Adrenal gland (tissue), 12 donors: ENCODE data around the gene GPC3. TPM values are rescaled to one million over a fixed set of nuclear protein-coding genes. Genes with fewer than 3 reads are reported as not detected.

ENCODE experiments used
- DNase-seq, 7 donors: peaks; one replicate each; pipeline ENCODE4 v3.0.0-alpha.2; 2019 to 2020
- H3K27ac ChIP-seq, 5 donors: fragments of 200-600 bp; sonication (generic) in 4 of 5; 1 replicate in 3 of 5; 2 replicates in 2 of 5; pipeline versions ENCODE4 v1.5.1 to v1.8.0; 2016 to 2020; ENCODE audit warnings: mild to moderate bottlenecking in 1 of 5
- H3K27me3 ChIP-seq: fragments of 200-600 bp; 2 replicates; pipeline ENCODE4 v1.8.0; 2021
- H3K36me3 ChIP-seq, 2 donors: fragments of 200-600 bp; replicated peaks in 1 of 2; 1 replicate in 1 of 2; 2 replicates in 1 of 2; pipeline versions ENCODE4 v1.5.1 to v1.8.0; 2018 to 2022
- H3K4me1 ChIP-seq, 2 donors: fragments of 200-600 bp; replicated peaks in 1 of 2; 1 replicate in 1 of 2; 2 replicates in 1 of 2; pipeline versions ENCODE4 v1.5.1 to v1.8.0; 2018 to 2021
- H3K4me3 ChIP-seq, 4 donors: fragments of 200-600 bp; sonication (generic) in 3 of 4; one replicate each; pipeline ENCODE4 v1.5.1; 2016 to 2018
- H3K9me3 ChIP-seq, 3 donors: fragments of 200-600 bp; sonication (generic) in 1 of 3; replicated peaks in 1 of 3; 1 replicate in 2 of 3; 2 replicates in 1 of 3; pipeline versions ENCODE4 v1.5.1 to v1.8.0; 2016 to 2021
- POLR2A ChIP-seq, 2 donors: fragments of 450-650 bp; IDR thresholded peaks; one replicate each; pipeline ENCODE4 v1.6.1; 2017; ENCODE audit warnings: antibody characterized with exemption in 2 of 2, mild to moderate bottlenecking in 2 of 2, moderate library complexity in 1 of 2
- WGBS, 4 donors: extraction: QIAGEN DNeasy Blood & Tissue Kit in 2 of 4; methylation state at CpG; one replicate each; pipeline versions ENCODE4 v1.1.5 to v1.1.7; 2013 to 2017; 5-methylcytosine and 5-hydroxymethylcytosine counted together
- intact Hi-C, 2 donors: fragments of 100-400 bp; cut with DNase I; formaldehyde crosslinking; loops; one replicate each; pipeline versions ENCODE4 v1.14.1 to v1.15.0; 2022 to 2023
- polyA plus RNA-seq, 3 donors: library from polyadenylated mRNA; stranded (reverse); fragments of 200-250 nt in 2 of 3; fragments of 350-450 nt in 1 of 3; fragmentation: Illumina TruSeq in 1 of 3; extraction: RNeasy Lipid Tissue Mini Kit (QIAGEN cat#74804) in 1 of 3; gene quantifications; one replicate each; pipeline ENCODE4 v1.2.3, GENCODE V29; 2013 to 2014
- total RNA-seq, 9 donors: library from RNA; depleted of rRNA in 4 of 9; stranded (reverse); fragments of >200 nt in 4 of 9; fragments of 120-200 nt in 1 of 9; fragmentation: NEBNext Ultra II Directional in 1 of 9; extraction: Animal tissue kit (Norgen Biotek cat#: 25700) in 1 of 9; gene quantifications; one replicate each; pipeline versions ENCODE4 v1.1.0 to v1.2.4, GENCODE V29; 2013 to 2023
- TF ChIP-seq, protein P1 (sequence below), 6 experiments: fragments of 450-650 bp in 4 of 6; fragments of 200-600 bp in 2 of 6; sonication (generic) in 1 of 6; IDR thresholded peaks; 1 replicate in 5 of 6; 2 replicates in 1 of 6; pipeline versions ENCODE4 v1.5.1 to v1.8.0; 2016 to 2021; ENCODE audit warnings: antibody characterized with exemption in 6 of 6, mild to moderate bottlenecking in 2 of 6, moderate library complexity in 1 of 6
- donor health status: healthy with polysubstance abuse.
- donor health status: Bipolar disorder and iron deficiency.
- donor health status: DM: yes; HTN: yes; CAD: no.
- donor health status: DM: no; HTN: no; CAD: no.
- donor health status: DM: no; HTN: no; CAD: no.
- donor health status: DM: yes; HTN: yes; CAD: no.

The GPC3 gene
- total and polyA plus RNA-seq, 12 donors: 3.5 to 56.7 (median 20.9) TPM

- no peak for TF ChIP-seq POLR2A (IDR thresholded peaks at IDR 0.05)
- TF ChIP-seq, protein P1, sequence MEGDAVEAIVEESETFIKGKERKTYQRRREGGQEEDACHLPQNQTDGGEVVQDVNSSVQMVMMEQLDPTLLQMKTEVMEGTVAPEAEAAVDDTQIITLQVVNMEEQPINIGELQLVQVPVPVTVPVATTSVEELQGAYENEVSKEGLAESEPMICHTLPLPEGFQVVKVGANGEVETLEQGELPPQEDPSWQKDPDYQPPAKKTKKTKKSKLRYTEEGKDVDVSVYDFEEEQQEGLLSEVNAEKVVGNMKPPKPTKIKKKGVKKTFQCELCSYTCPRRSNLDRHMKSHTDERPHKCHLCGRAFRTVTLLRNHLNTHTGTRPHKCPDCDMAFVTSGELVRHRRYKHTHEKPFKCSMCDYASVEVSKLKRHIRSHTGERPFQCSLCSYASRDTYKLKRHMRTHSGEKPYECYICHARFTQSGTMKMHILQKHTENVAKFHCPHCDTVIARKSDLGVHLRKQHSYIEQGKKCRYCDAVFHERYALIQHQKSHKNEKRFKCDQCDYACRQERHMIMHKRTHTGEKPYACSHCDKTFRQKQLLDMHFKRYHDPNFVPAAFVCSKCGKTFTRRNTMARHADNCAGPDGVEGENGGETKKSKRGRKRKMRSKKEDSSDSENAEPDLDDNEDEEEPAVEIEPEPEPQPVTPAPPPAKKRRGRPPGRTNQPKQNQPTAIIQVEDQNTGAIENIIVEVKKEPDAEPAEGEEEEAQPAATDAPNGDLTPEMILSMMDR (IDR thresholded peaks at IDR 0.05): no peak
- 45 to 84% (median 70%) methylated on average over 1 of the region's 1 CpG for whole genome bisulfite sequencing, 4 donors
- intact Hi-C loops: no loop called here
- Histone ChIP-seq H3K27ac (no peak overlapping the region), H3K4me1 (no peaks in the 10 kb centered on the region), H3K4me3 (no peak overlapping the region), H3K9me3 (no peaks in the 10 kb centered on the region), H3K27me3 (peaks cover 16% of the 10 kb centered on the region), H3K36me3 (no peaks in the 10 kb centered on the region)
- DNase-seq: no peak
Measured at GRCh38 chrX:133709501-133709900, 275.9 kb downstream of the GPC3 start.

GRCh38 chrX:133706890-133707289 lies 278.5 kb downstream of the GPC3 start:
- Histone ChIP-seq H3K9me3 (no peaks in the 10 kb centered on the region), H3K27me3 (peaks cover 16% of the 10 kb centered on the region), H3K4me1 (no peaks in the 10 kb centered on the region), H3K4me3 (no peak overlapping the region), H3K36me3 (no peaks in the 10 kb centered on the region), H3K27ac (no peak overlapping the region)
- intact Hi-C loops: no loop called here
- DNase-seq: no peak
- WGBS, 4 donors: 75 to 90% (median 89%) methylated on average over 1 of the region's 1 CpG
- TF ChIP-seq POLR2A (IDR thresholded peaks at IDR 0.05): no peak
- TF ChIP-seq, protein P1 (IDR thresholded peaks at IDR 0.05): no peak

DNA sequence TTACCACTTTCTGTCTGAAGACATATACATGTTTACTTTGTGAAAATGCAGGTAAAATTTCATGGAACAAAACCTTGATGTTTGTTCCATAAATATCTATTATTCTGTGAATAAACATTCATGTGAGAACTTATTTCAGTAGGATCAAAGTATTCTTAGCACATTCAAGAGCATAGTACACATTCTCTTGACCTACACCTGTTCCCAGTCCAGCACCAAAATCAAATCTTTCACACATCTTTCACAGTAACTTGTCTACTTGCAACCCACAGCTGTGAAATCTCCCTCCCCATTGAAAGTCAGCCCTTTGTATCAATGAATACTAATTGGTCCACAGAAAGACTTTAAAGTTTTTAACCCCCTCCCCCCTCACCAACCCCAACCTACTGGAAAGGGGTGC lies 283.2 kb downstream of the GPC3 start:
- H3K27ac ChIP-seq: no peak overlapping the region
- intact Hi-C loops: no loop called here
- no peak for DNase-seq
- no peaks in the 10 kb centered on the region for H3K9me3 ChIP-seq
- no peaks in the 10 kb centered on the region for H3K4me1 ChIP-seq
- H3K36me3 ChIP-seq: no peaks in the 10 kb centered on the region
- peaks cover 14% of the 10 kb centered on the region for H3K27me3 ChIP-seq
- H3K4me3 ChIP-seq: no peak overlapping the region
- TF ChIP-seq, protein P1 (IDR thresholded peaks at IDR 0.05): no peak
- no peak for TF ChIP-seq POLR2A (IDR thresholded peaks at IDR 0.05)

DNA sequence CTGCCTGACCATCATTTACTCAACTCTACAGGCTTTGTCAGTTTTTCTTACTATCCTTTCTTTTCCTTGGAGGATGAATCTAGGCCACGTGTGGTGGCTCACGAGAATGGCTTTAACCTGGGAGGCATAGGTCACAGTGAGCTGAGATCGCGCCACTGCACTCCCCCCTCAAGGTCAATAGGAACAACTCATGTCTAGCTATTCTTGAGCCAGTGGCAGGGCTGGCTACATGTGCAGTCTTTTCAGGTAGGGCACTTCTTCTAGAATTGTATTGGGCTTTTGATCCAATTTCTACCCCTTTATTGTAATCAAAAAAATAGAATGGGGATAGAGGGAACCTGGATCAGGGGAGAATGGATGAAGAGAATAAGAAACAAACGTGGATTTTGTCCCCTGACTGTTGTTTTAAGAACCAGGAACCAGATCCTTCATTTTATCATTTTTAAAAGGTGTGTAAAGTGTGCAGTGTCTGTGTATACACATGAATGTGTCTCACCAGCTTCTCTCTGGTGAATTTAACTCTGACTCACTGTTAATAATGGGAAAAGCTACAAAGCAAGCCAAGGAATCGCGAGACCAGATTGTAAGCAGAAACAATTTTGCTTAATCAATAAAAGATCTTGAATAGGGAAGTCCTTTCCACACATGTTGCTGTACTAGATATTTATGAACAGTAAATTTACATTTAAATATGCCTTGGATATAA lies 286.2 kb downstream of the GPC3 start:
- Histone ChIP-seq H3K4me1 (no peaks in the 10 kb centered on the region), H3K27me3 (peaks cover 8% of the 10 kb centered on the region), H3K4me3 (no peak overlapping the region), H3K27ac (no peak overlapping the region), H3K9me3 (no peaks in the 10 kb centered on the region), H3K36me3 (no peaks in the 10 kb centered on the region)
- no peak for DNase-seq
- intact Hi-C loops: no loop called here
- no peak for TF ChIP-seq POLR2A (IDR thresholded peaks at IDR 0.05)
- TF ChIP-seq, protein P1 (IDR thresholded peaks at IDR 0.05): no peak
- WGBS, 4 donors: 47 to 72% (median 54%) methylated on average over 6 to 7 of the region's 7 CpGs
